Dermis microvascular lymphatic vessel endothelial cell (primary cell): ENCODE results near the gene IL15RA. TPM values are rescaled to one million over a fixed set of nuclear protein-coding genes. Genes with fewer than 3 reads are reported as not detected.
"Not testable (repeated sequence)": the region's sequence is repeated elsewhere in the genome, so short reads cannot be mapped to it uniquely, and the experiment has no call there.

Experiments
- DNase-seq, 2 donors: peaks; one replicate each; pipeline versions ENCODE4 v3.0.0 to v3.0.0-alpha.2; 2010; ENCODE audit warnings: low read depth in 2 of 2
- total RNA-seq: library from RNA; depleted of rRNA; stranded (reverse); fragments of >200 nt; gene quantifications from 2 replicates; pipeline ENCODE4 v1.2.1, GENCODE V29; 2014

The IL15RA gene
- total RNA-seq, 1 donor from 2014 or later, result 8.6 TPM

- DNase-seq, result no peak
These were observed 29.2 kb upstream of the IL15RA start for GRCh38 chr10:6006546-6006945.

GRCh38 chr10:6005856-6006395, 28.6 kb upstream of the IL15RA start:
- DNase-seq, result no peak

- not testable (repeated sequence) for DNase-seq
These were observed 27.9 kb upstream of the IL15RA start for GRCh38 chr10:6005161-6005804.

- no peak for DNase-seq
These were observed 25.6 kb upstream of the IL15RA start for GRCh38 chr10:6002809-6003510.

- no peak for DNase-seq
These were observed 22.3 kb upstream of the IL15RA start for GRCh38 chr10:5999440-6000165.

GRCh38 chr10:5996696-5997095, 19.4 kb upstream of the IL15RA start:
- DNase-seq, result no peak

GRCh38 chr10:5992398-5992797, 15.1 kb upstream of the IL15RA start:
- DNase-seq, result no peak

- no peak for DNase-seq
These were observed 14.4 kb upstream of the IL15RA start for GRCh38 chr10:5991708-5992107.

GRCh38 chr10:5989756-5990155, 12.4 kb upstream of the IL15RA start:
- no peak for DNase-seq

- DNase-seq, result no peak
These were observed 11.1 kb upstream of the IL15RA start for GRCh38 chr10:5988336-5988920.

GRCh38 chr10:5987747-5988146, 10.4 kb upstream of the IL15RA start:
- no peak for DNase-seq

- no peak for DNase-seq
These were observed 7.7 kb upstream of the IL15RA start for GRCh38 chr10:5985029-5985428.

- DNase-seq, result no peak
These were observed 6.4 kb upstream of the IL15RA start for GRCh38 chr10:5983774-5984173.

GRCh38 chr10:5981529-5981928, 4.2 kb upstream of the IL15RA start:
- DNase-seq, result no peak

- DNase-seq, result no peak
These were observed 817 bp upstream of the IL15RA start for GRCh38 chr10:5978230-5978489.

- DNase-seq, result peak in 1 of 2 donors; percentile 61
These were observed 552 bp downstream of the IL15RA start for GRCh38 chr10:5976512-5977470.

- DNase-seq, result peak in 1 of 2 donors; percentile 36
These were observed 1.5 kb downstream of the IL15RA start for GRCh38 chr10:5975641-5976473.

- DNase-seq, result no peak
These were observed 4.3 kb downstream of the IL15RA start for GRCh38 chr10:5973069-5973468.

- DNase-seq, result no peak
These were observed 5.5 kb downstream of the IL15RA start for GRCh38 chr10:5971886-5972285.

GRCh38 chr10:5971315-5971832, 6.0 kb downstream of the IL15RA start:
- peak; percentile 58 to 85 for DNase-seq
